GM18526 (cell line): ENCODE measurements around the gene VEGFA.

Experiments used
- POLR2A ChIP-seq: IDR thresholded peaks from 3 replicates; pipeline ENCODE4 v1.6.1; 2011; ENCODE audit not compliant: insufficient read length; ENCODE audit errors: extremely low read depth

The VEGFA gene

GRCh38 chr6:43806043-43806757 is 36.2 kb downstream of the VEGFA start:
- TF ChIP-seq POLR2A = no peak

- TF ChIP-seq POLR2A = no peak
Observed at GRCh38 chr6:43806758-43807227, 36.8 kb downstream of the VEGFA start.

GRCh38 chr6:43807228-43808061 is 37.4 kb downstream of the VEGFA start:
- TF ChIP-seq POLR2A = no peak

- no peak for TF ChIP-seq POLR2A
Observed at GRCh38 chr6:43808412-43808811, 38.4 kb downstream of the VEGFA start.

GRCh38 chr6:43809417-43810305 is 39.6 kb downstream of the VEGFA start:
- no peak for TF ChIP-seq POLR2A

- TF ChIP-seq POLR2A = no peak
Observed at GRCh38 chr6:43810965-43811732, 41.1 kb downstream of the VEGFA start.

- TF ChIP-seq POLR2A = no peak
Observed at GRCh38 chr6:43811733-43812099, 41.7 kb downstream of the VEGFA start.

- TF ChIP-seq POLR2A = no peak
Observed at GRCh38 chr6:43812850-43813578, 43.0 kb downstream of the VEGFA start.

GRCh38 chr6:43814111-43814510 is 44.1 kb downstream of the VEGFA start:
- TF ChIP-seq POLR2A = no peak

- TF ChIP-seq POLR2A = no peak
Observed at GRCh38 chr6:43814865-43815264, 44.9 kb downstream of the VEGFA start.

- TF ChIP-seq POLR2A = no peak
Observed at GRCh38 chr6:43817192-43817591, 47.2 kb downstream of the VEGFA start.

- no peak for TF ChIP-seq POLR2A
Observed at GRCh38 chr6:43819958-43820357, 49.9 kb downstream of the VEGFA start.

GRCh38 chr6:43820486-43820885 is 50.5 kb downstream of the VEGFA start:
- TF ChIP-seq POLR2A = no peak
